H9 (cell line): ENCODE measurements around the gene SPTBN1. TPM values are rescaled to one million over a fixed set of nuclear protein-coding genes. Genes with fewer than 3 reads are reported as not detected.

Experiments
- DNase-seq: peaks from one replicate; pipeline ENCODE4 v3.0.0-alpha.2; 2017
- H2AFZ ChIP-seq: one replicate; pipeline ENCODE4 v1.6.1; 2013; ENCODE audit warnings: mild to moderate bottlenecking, low read length, control low read depth, moderate library complexity
- H2AK5ac ChIP-seq: 2 replicates; pipeline ENCODE4 v1.6.1; 2013; ENCODE audit warnings: low read length, control low read depth, mixed read lengths; ENCODE audit not compliant: insufficient read length
- H2BK120ac ChIP-seq: one replicate; pipeline ENCODE4 v1.6.1; 2013; ENCODE audit warnings: low read depth, mild to moderate bottlenecking, low read length, control low read depth, inconsistent platforms; ENCODE audit not compliant: poor library complexity, severe bottlenecking
- H2BK12ac ChIP-seq: 2 replicates; pipeline ENCODE4 v1.6.1; 2013; ENCODE audit warnings: low read length, control low read depth, mixed read lengths, low read depth; ENCODE audit not compliant: insufficient read length
- H2BK15ac ChIP-seq: 2 replicates; pipeline ENCODE4 v1.6.1; 2013; ENCODE audit warnings: low read depth, low read length, control low read depth
- H2BK20ac ChIP-seq: one replicate; pipeline ENCODE4 v1.6.1; 2013; ENCODE audit warnings: low read depth, mild to moderate bottlenecking, low read length, control low read depth, inconsistent platforms; ENCODE audit not compliant: poor library complexity, severe bottlenecking
- H2BK5ac ChIP-seq: 2 replicates; pipeline ENCODE4 v1.6.1; 2013; ENCODE audit warnings: low read length, control low read depth, mixed read lengths; ENCODE audit not compliant: insufficient read length
- H3K14ac ChIP-seq: 2 replicates; pipeline ENCODE4 v1.6.1; 2013; ENCODE audit warnings: low read length, control low read depth; ENCODE audit not compliant: insufficient read depth
- H3K18ac ChIP-seq: 2 replicates; pipeline ENCODE4 v1.6.1; 2013; ENCODE audit warnings: low read depth, mild to moderate bottlenecking, mixed read lengths, low read length, control low read depth; ENCODE audit not compliant: insufficient read length
- H3K23ac ChIP-seq: 2 replicates; pipeline ENCODE4 v1.6.1; 2013; ENCODE audit warnings: low read length, control low read depth, mixed read lengths, low read depth; ENCODE audit not compliant: insufficient read length
- H3K23me2 ChIP-seq: 2 replicates; pipeline ENCODE4 v1.6.1; 2013; ENCODE audit warnings: low read depth, mild to moderate bottlenecking, mixed read lengths, low read length, control low read depth; ENCODE audit not compliant: insufficient read length, poor library complexity, severe bottlenecking
- H3K27ac ChIP-seq: 2 replicates; pipeline ENCODE4 v1.5.1; 2013; ENCODE audit warnings: low read length, control low read depth, mixed read lengths, low read depth; ENCODE audit not compliant: insufficient read length
- H3K27me3 ChIP-seq: 2 replicates; pipeline ENCODE4 v1.6.1; 2013; ENCODE audit warnings: low read length, control low read depth, inconsistent platforms; ENCODE audit not compliant: insufficient read depth
- H3K4ac ChIP-seq: 2 replicates; pipeline ENCODE4 v1.6.1; 2013; ENCODE audit warnings: low read depth, mild to moderate bottlenecking, control low read depth, inconsistent platforms, low read length, moderate library complexity
- H3K4me1 ChIP-seq: 2 replicates; pipeline ENCODE4 v1.6.1; 2013; ENCODE audit warnings: low read length, control low read depth, inconsistent platforms; ENCODE audit not compliant: insufficient read depth
- H3K4me2 ChIP-seq: 2 replicates; pipeline ENCODE4 v1.6.1; 2013; ENCODE audit warnings: low read length, control low read depth, mixed read lengths; ENCODE audit not compliant: insufficient read length, insufficient read depth
- H3K56ac ChIP-seq: 2 replicates; pipeline ENCODE4 v1.6.1; 2013; ENCODE audit warnings: low read depth, mild to moderate bottlenecking, mixed read lengths, low read length, control low read depth; ENCODE audit not compliant: insufficient read length
- H3K79me1 ChIP-seq: 2 replicates; pipeline ENCODE4 v1.6.1; 2013; ENCODE audit warnings: low read depth, mild to moderate bottlenecking, moderate library complexity, low read length, control low read depth, inconsistent platforms; ENCODE audit not compliant: insufficient read depth, poor library complexity, severe bottlenecking
- H3K79me2 ChIP-seq: 2 replicates; pipeline ENCODE4 v1.6.1; 2013; ENCODE audit warnings: low read length, control low read depth, inconsistent platforms; ENCODE audit not compliant: insufficient read depth
- H3K9ac ChIP-seq: 2 replicates; pipeline ENCODE4 v1.6.1; 2013; ENCODE audit warnings: low read length, control low read depth, mixed read lengths; ENCODE audit not compliant: insufficient read length; ENCODE audit errors: extremely low read depth
- H3K9me3 ChIP-seq: one replicate; pipeline ENCODE4 v1.6.1; 2013; ENCODE audit warnings: low read depth, low read length, inconsistent platforms; ENCODE audit not compliant: control insufficient read depth
- H3T11ph ChIP-seq: one replicate; pipeline ENCODE4 v1.6.1; 2013; ENCODE audit warnings: mild to moderate bottlenecking, low read length, control low read depth, inconsistent platforms
- H4K20me1 ChIP-seq: one replicate; pipeline ENCODE4 v1.6.1; 2013; ENCODE audit not compliant: control insufficient read depth, insufficient read length, insufficient read depth
- H4K5ac ChIP-seq: 2 replicates; pipeline ENCODE4 v1.6.1; 2013; ENCODE audit warnings: low read depth, mild to moderate bottlenecking, mixed read lengths, low read length, control low read depth; ENCODE audit not compliant: insufficient read length
- H4K8ac ChIP-seq: replicated peaks from 2 replicates; pipeline ENCODE4 v1.6.1; 2013; ENCODE audit warnings: low read length, control low read depth, mixed read lengths, low read depth; ENCODE audit not compliant: insufficient read length
- H4K91ac ChIP-seq: 2 replicates; pipeline ENCODE4 v1.6.1; 2013; ENCODE audit warnings: low read depth, mild to moderate bottlenecking, moderate library complexity, mixed read lengths, low read length, control low read depth; ENCODE audit not compliant: insufficient read length
- H3K27ac Mint-ChIP-seq, 3 experiments: 2 replicates in 2 of 3; 3 replicates in 1 of 3; pipeline ENCODE4 v1.8.0; 2020 to 2021; ENCODE audit warnings: mixed read lengths in 3 of 3, mild to moderate bottlenecking in 1 of 3, moderate library complexity in 1 of 3
- H3K27me3 Mint-ChIP-seq: 2 replicates; pipeline ENCODE4 v1.8.0; 2021; ENCODE audit warnings: low read depth, mild to moderate bottlenecking, moderate library complexity, mixed read lengths
- H3K36me3 Mint-ChIP-seq, 3 experiments: 2 replicates in 2 of 3; 3 replicates in 1 of 3; pipeline ENCODE4 v1.8.0; 2020 to 2021; ENCODE audit warnings: low read depth in 3 of 3, mixed read lengths in 3 of 3; ENCODE audit not compliant: insufficient read depth in 1 of 3
- H3K4me1 Mint-ChIP-seq, 2 experiments: 2 replicates each; pipeline ENCODE4 v1.8.0; 2020; ENCODE audit warnings: mixed read lengths in 2 of 2
- H3K4me3 Mint-ChIP-seq, 2 experiments: 2 replicates in 1 of 2; 3 replicates in 1 of 2; pipeline ENCODE4 v1.8.0; 2020 to 2021; ENCODE audit warnings: mild to moderate bottlenecking in 2 of 2, mixed read lengths in 2 of 2, moderate library complexity in 1 of 2
- H3K9me3 Mint-ChIP-seq, 2 experiments: 2 replicates in 1 of 2; 3 replicates in 1 of 2; pipeline ENCODE4 v1.8.0; 2020; ENCODE audit warnings: mild to moderate bottlenecking in 2 of 2, mixed read lengths in 2 of 2, moderate library complexity in 1 of 2
- WGBS: extraction: QIAGEN DNeasy Blood & Tissue Kit; methylation state at CpG from one replicate; pipeline ENCODE4 v1.1.7; 2013; ENCODE audit warnings: missing lambda C conversion rate, low lambda C conversion rate, mixed read lengths; ENCODE audit not compliant: insufficient read length; ENCODE audit errors: extremely low coverage; 5-methylcytosine and 5-hydroxymethylcytosine counted together
- total RNA-seq: library from RNA; stranded (reverse); gene quantifications from 2 replicates; pipeline ENCODE4 v1.2.1, GENCODE V29; 2021
- TF ChIP-seq, protein P1 (sequence below): fragments of 200-600 bp; sonication (generic); conservative IDR thresholded peaks from 3 replicates; pipeline ENCODE4 v1.8.0; 2021; ENCODE audit warnings: antibody characterized with exemption, mild to moderate bottlenecking

SPTBN1 gene
- total RNA-seq, 1 experiment from 2014 or later = 164 TPM

DNA sequence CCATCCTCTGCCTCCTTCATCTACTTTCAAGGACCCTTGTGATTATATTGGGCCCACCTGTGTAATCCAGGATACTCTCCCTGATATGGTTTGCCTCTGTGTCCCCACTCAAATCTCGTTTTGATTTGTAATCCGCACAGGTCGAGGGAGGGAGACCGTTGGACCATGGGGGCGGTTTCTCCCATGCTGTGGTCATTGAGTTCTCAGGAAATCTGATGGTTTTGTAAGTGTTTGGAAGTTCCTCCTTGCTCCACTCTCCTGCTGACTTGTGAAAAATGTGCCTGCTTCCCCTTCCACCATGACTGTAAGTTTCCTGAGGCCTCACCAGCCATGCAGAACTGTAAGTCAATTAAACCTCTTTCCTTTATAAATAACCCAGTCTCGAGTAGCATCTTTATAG is 225.3 kb downstream of the SPTBN1 start:
- no peak for DNase-seq
- Mint-ChIP-seq H3K27ac (no peak overlapping the region), H3K27me3 (no peaks in the 10 kb centered on the region; the same call in 1 of the 2 replicates), H3K9me3 (no peaks in the 10 kb centered on the region), H3K4me3 (no peak overlapping the region), H3K36me3 (no peaks in the 10 kb centered on the region), H3K4me1 (no peaks in the 10 kb centered on the region)
- no peak overlapping the region for H3K9ac ChIP-seq
- no peaks in the 10 kb centered on the region for H4K20me1 ChIP-seq
- no peak overlapping the region for H3T11ph ChIP-seq
- no peaks in the 10 kb centered on the region for H3K79me1 ChIP-seq
- no CpG with 5 or more reads among the region's 6 CpGs for WGBS
- no peak overlapping the region for H3K56ac ChIP-seq
- no peaks in the 10 kb centered on the region for H3K27me3 ChIP-seq
- H4K8ac ChIP-seq = no peak overlapping the region
- H2BK15ac ChIP-seq = no peak overlapping the region
- TF ChIP-seq, protein P1, sequence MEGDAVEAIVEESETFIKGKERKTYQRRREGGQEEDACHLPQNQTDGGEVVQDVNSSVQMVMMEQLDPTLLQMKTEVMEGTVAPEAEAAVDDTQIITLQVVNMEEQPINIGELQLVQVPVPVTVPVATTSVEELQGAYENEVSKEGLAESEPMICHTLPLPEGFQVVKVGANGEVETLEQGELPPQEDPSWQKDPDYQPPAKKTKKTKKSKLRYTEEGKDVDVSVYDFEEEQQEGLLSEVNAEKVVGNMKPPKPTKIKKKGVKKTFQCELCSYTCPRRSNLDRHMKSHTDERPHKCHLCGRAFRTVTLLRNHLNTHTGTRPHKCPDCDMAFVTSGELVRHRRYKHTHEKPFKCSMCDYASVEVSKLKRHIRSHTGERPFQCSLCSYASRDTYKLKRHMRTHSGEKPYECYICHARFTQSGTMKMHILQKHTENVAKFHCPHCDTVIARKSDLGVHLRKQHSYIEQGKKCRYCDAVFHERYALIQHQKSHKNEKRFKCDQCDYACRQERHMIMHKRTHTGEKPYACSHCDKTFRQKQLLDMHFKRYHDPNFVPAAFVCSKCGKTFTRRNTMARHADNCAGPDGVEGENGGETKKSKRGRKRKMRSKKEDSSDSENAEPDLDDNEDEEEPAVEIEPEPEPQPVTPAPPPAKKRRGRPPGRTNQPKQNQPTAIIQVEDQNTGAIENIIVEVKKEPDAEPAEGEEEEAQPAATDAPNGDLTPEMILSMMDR = no peak
- H2BK5ac ChIP-seq = no peak overlapping the region
- no peak overlapping the region for H4K5ac ChIP-seq
- no peak overlapping the region for H4K91ac ChIP-seq
- no peak overlapping the region for H2BK120ac ChIP-seq
- no peaks in the 10 kb centered on the region for H3K79me2 ChIP-seq
- H3K23me2 ChIP-seq = no peaks in the 10 kb centered on the region
- H2AK5ac ChIP-seq = no peak overlapping the region
- H3K27ac ChIP-seq = no peak overlapping the region
- no peak overlapping the region for H3K23ac ChIP-seq
- H3K14ac ChIP-seq = no peak overlapping the region
- H2AFZ ChIP-seq = no peak overlapping the region
- no peak overlapping the region for H2BK20ac ChIP-seq
- H3K4ac ChIP-seq = no peak overlapping the region
- no peak overlapping the region for H3K18ac ChIP-seq
- H2BK12ac ChIP-seq = no peak overlapping the region
- H3K4me1 ChIP-seq = no peaks in the 10 kb centered on the region
- no peak overlapping the region for H3K4me2 ChIP-seq
- H3K9me3 ChIP-seq = no peaks in the 10 kb centered on the region
